Ovary (tissue), 3 donors: Measurements from ENCODE around the gene ABTB2.

ENCODE experiments used
- POLR2A ChIP-seq: fragments of 450-650 bp; IDR thresholded peaks from one replicate; pipeline ENCODE4 v1.6.1; 2017; ENCODE audit warnings: antibody characterized with exemption, mild to moderate bottlenecking, moderate library complexity
- TF ChIP-seq, protein P1 (sequence below), 3 donors: fragments of 450-650 bp in 2 of 3; fragments of 200-600 bp in 1 of 3; IDR thresholded peaks; one replicate each; pipeline versions ENCODE4 v1.5.1 to v1.8.0; 2016 to 2022; ENCODE audit warnings: antibody characterized with exemption in 3 of 3, mild to moderate bottlenecking in 1 of 3
- donor health status: DM: no; HTN: no; CAD: no.

GRCh38 chr11:34238533-34238932 lies 119.3 kb downstream of the ABTB2 start:
- TF ChIP-seq POLR2A = no peak
- TF ChIP-seq, protein P1, sequence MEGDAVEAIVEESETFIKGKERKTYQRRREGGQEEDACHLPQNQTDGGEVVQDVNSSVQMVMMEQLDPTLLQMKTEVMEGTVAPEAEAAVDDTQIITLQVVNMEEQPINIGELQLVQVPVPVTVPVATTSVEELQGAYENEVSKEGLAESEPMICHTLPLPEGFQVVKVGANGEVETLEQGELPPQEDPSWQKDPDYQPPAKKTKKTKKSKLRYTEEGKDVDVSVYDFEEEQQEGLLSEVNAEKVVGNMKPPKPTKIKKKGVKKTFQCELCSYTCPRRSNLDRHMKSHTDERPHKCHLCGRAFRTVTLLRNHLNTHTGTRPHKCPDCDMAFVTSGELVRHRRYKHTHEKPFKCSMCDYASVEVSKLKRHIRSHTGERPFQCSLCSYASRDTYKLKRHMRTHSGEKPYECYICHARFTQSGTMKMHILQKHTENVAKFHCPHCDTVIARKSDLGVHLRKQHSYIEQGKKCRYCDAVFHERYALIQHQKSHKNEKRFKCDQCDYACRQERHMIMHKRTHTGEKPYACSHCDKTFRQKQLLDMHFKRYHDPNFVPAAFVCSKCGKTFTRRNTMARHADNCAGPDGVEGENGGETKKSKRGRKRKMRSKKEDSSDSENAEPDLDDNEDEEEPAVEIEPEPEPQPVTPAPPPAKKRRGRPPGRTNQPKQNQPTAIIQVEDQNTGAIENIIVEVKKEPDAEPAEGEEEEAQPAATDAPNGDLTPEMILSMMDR (IDR thresholded peaks at IDR 0.05) = no peak
